ENCODE measurements around the gene FRMD8.

GRCh38 chr11:65357856-65358356 lies 28.5 kb upstream of the FRMD8 start:
- no peak for TF ChIP-seq CTCF (IDR thresholded peaks at IDR 0.05)
- TF ChIP-seq POLR2A (IDR thresholded peaks at IDR 0.05), result no peak
